ENCODE data around the gene MAPKAP1.

- no peak for TF ChIP-seq GATA2 (IDR thresholded peaks at IDR 0.05; ENCODE audit: low read depth, low read length)
- TF ChIP-seq GATA3 (IDR thresholded peaks at IDR 0.05; ENCODE audit: low read depth, low read length): no peak
Measured at GRCh38 chr9:125701351-125701750, 5.7 kb downstream of the MAPKAP1 start.

Data from SH-SY5Y (cell line).